PFSK-1 (cell line): Measurements from ENCODE around the gene DIPK1A.

ENCODE experiments used
- POLR2AphosphoS5 ChIP-seq: IDR thresholded peaks from 2 replicates; pipeline ENCODE4 v1.6.1; 2012; ENCODE audit warnings: low read depth, mild to moderate bottlenecking, control low read depth, low read length, moderate library complexity
- REST ChIP-seq, 2 experiments: IDR thresholded peaks; 2 replicates each; pipeline versions ENCODE4 v1.6.1 to v1.8.0; 2011 to 2012; ENCODE audit warnings: low read depth in 2 of 2, low read length in 2 of 2, control low read depth in 1 of 2, inconsistent platforms in 1 of 2, mild to moderate bottlenecking in 1 of 2, moderate library complexity in 1 of 2; ENCODE audit not compliant: insufficient read depth in 1 of 2
- SIN3A ChIP-seq: IDR thresholded peaks from 2 replicates; pipeline ENCODE4 v1.6.1; 2012; ENCODE audit warnings: mild to moderate bottlenecking, low read length, moderate library complexity, borderline replicate concordance; ENCODE audit not compliant: insufficient read depth
- TAF1 ChIP-seq: IDR thresholded peaks from 2 replicates; pipeline ENCODE4 v1.6.1; 2012; ENCODE audit warnings: low read length, control low read depth, borderline replicate concordance; ENCODE audit not compliant: insufficient read depth

- TF ChIP-seq TAF1 (no peak), POLR2AphosphoS5 (no peak), REST (IDR thresholded peaks at IDR 0.05; ENCODE audit: insufficient read depth in 1 of 2, low read depth in 2 of 2, low read length in 2 of 2) (no peak), SIN3A (no peak)
Observed at GRCh38 chr1:93004566-93005251, 43.4 kb upstream of the DIPK1A start.
